OCI-LY7 (cell line): ENCODE data around the gene LDLRAD4. TPM values are rescaled to one million over a fixed set of nuclear protein-coding genes. Genes with fewer than 3 reads are reported as not detected.

Source experiments
- BruUV-seq: library from RNA; stranded (reverse); fragments of 400-500 nt; replicated peaks from 2 replicates; lab custom pipeline; 2021; lab: Mats Ljungman, UMichigan
- CTCF ChIA-PET: fragments of 300-600 bp; sonication (Branson Sonifier 250); formaldehyde crosslinking; loops from one replicate; lab custom pipeline; 2022; ENCODE audit warnings: antibody characterized with exemption; ENCODE audit not compliant: unreplicated experiment; lab: Charles Lee
- POLR2A ChIA-PET: fragments of 300-600 bp; sonication (Branson Sonifier 250); formaldehyde crosslinking; loops from one replicate; lab custom pipeline; 2022; ENCODE audit warnings: antibody characterized with exemption; lab: Charles Lee
- DNase-seq: peaks from one replicate; pipeline ENCODE4 v3.0.0-alpha.2; 2015; ENCODE audit warnings: low spot score
- H2AFZ ChIP-seq: fragments of 200-600 bp; sonication (generic), shearing (Covaris generic); 2 replicates; pipeline ENCODE4 v1.6.1; 2014; ENCODE audit warnings: mild to moderate bottlenecking, antibody characterized with exemption, low read length, moderate library complexity
- H3K27ac ChIP-seq: fragments of 200-600 bp; sonication (generic); 2 replicates; pipeline ENCODE4 v1.5.1; 2014; ENCODE audit warnings: mixed run types, low read depth, mild to moderate bottlenecking, moderate library complexity, low read length, inconsistent platforms; ENCODE audit not compliant: poor library complexity, severe bottlenecking
- H3K36me3 ChIP-seq: fragments of 200-600 bp; sonication (generic); 2 replicates; pipeline ENCODE4 v1.6.1; 2014; ENCODE audit warnings: mild to moderate bottlenecking, antibody characterized with exemption, low read length, moderate library complexity, mixed read lengths; ENCODE audit not compliant: insufficient read depth
- H3K4me1 ChIP-seq: fragments of 200-600 bp; sonication (generic); 2 replicates; pipeline ENCODE4 v1.5.1; 2014; ENCODE audit warnings: mild to moderate bottlenecking, low read length; ENCODE audit not compliant: insufficient read depth, poor library complexity, severe bottlenecking
- H3K4me2 ChIP-seq: fragments of 200-600 bp; sonication (generic); 2 replicates; pipeline ENCODE4 v1.6.1; 2014; ENCODE audit warnings: mild to moderate bottlenecking, low read length
- H3K4me3 ChIP-seq: fragments of 200-600 bp; sonication (generic); 2 replicates; pipeline ENCODE4 v1.5.1; 2014; ENCODE audit warnings: mild to moderate bottlenecking, low read depth, low read length; ENCODE audit not compliant: poor library complexity, severe bottlenecking
- H3K79me2 ChIP-seq: fragments of 200-600 bp; sonication (generic); 2 replicates; pipeline ENCODE4 v1.6.1; 2016; ENCODE audit warnings: low read depth, mild to moderate bottlenecking, low read length, moderate library complexity, mixed read lengths; ENCODE audit not compliant: insufficient read depth
- H3K9me2 ChIP-seq: fragments of 200-600 bp; sonication (generic); 2 replicates; pipeline ENCODE4 v1.6.1; 2016; ENCODE audit warnings: mild to moderate bottlenecking, low read length, mixed read lengths; ENCODE audit not compliant: insufficient read depth
- H3K9me3 ChIP-seq: fragments of 200-600 bp; sonication (generic); 2 replicates; pipeline ENCODE4 v1.6.1; 2014; ENCODE audit warnings: mild to moderate bottlenecking, mixed run types, low read length, mixed read lengths
- H4K20me1 ChIP-seq: fragments of 200-600 bp; sonication (generic); 2 replicates; pipeline ENCODE4 v1.6.1; 2014; ENCODE audit warnings: mild to moderate bottlenecking, antibody characterized with exemption, low read length, moderate library complexity, mixed read lengths; ENCODE audit not compliant: insufficient read depth
- EZH2phosphoT487 ChIP-seq: fragments of 200-600 bp; sonication (generic); IDR thresholded peaks from 2 replicates; pipeline ENCODE4 v1.6.1; 2018; ENCODE audit warnings: low read depth, borderline replicate concordance, mild to moderate bottlenecking, mixed run types, antibody characterized with exemption, low read length, moderate library complexity, mixed read lengths
- intact Hi-C: fragments of 100-400 bp; cut with micrococcal nuclease; formaldehyde crosslinking; loops from one replicate; pipeline ENCODE4 v1.10.0; 2022; ENCODE audit not compliant: unreplicated experiment
- total RNA-seq, 2 experiments: library from RNA; depleted of rRNA in 1 of 2; stranded (reverse); fragments of >200 nt in 1 of 2; shearing (Covaris generic) in 1 of 2; gene quantifications; 2 replicates each; pipeline ENCODE4 v1.2.3, GENCODE V29; 2014 to 2022
- TF ChIP-seq, protein P1 (sequence below): fragments of 200-600 bp; sonication (generic); conservative IDR thresholded peaks from 2 replicates; pipeline ENCODE4 v1.5.1; 2014; ENCODE audit warnings: mild to moderate bottlenecking, antibody characterized with exemption, low read length, moderate library complexity, mixed read lengths

The LDLRAD4 gene
- total RNA-seq, 2 experiments from 2014 or later = 26.2 to 43.8 TPM

DNA sequence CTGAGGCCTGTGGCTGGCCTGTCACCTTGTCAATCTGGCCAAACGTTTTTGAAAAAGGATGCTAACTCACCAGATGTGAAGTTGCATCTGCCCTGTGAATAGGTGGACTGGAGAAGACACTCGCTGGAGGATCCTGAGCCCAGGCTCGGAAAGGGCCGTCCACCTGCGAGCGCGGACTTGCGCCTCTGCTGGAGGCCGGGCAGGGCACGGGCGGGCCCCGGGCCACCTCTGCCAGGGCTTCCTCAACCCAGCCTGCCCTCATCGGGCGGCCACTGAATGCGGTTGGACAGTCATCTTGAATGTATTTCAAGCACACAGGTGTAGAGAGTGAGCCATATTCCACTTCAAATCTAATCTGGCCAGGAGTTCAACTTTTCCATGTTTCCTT lies 423.9 kb downstream of the LDLRAD4 start:
- peaks cover 38% of the 10 kb centered on the region for H3K36me3 ChIP-seq
- intact Hi-C loops = no loop called here
- CTCF ChIA-PET = no interaction called here

DNA sequence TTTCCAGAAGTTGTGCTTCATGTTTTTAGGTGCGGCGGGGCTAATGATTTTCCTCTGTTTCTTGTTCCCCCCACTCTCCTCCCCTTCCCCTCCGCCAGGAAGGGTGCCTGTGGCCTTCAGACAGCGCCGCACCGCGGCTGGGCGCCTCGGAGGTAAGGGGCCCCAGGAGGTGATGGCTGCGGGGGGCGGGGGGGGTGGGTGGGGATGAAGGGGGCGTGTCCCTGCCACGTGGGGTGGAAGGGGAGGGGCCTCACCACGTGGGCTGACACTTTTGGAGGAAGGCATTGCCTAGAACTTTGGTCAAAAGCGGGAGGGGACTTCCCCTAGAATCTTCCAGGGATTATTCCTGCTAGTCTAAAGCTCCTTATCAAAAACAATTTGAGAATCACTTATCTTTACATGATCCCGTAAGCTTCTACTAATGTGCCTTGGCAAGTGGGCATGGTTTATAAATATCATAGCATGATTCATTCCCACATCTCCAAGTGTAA lies 424.7 kb downstream of the LDLRAD4 start:
- no peak overlapping the region for H3K27ac ChIP-seq
- H3K4me2 ChIP-seq = no peak overlapping the region
- intact Hi-C loops = no loop called here
- no peaks in the 10 kb centered on the region for H3K9me2 ChIP-seq
- TF ChIP-seq EZH2phosphoT487 = no peak
- TF ChIP-seq, protein P1, sequence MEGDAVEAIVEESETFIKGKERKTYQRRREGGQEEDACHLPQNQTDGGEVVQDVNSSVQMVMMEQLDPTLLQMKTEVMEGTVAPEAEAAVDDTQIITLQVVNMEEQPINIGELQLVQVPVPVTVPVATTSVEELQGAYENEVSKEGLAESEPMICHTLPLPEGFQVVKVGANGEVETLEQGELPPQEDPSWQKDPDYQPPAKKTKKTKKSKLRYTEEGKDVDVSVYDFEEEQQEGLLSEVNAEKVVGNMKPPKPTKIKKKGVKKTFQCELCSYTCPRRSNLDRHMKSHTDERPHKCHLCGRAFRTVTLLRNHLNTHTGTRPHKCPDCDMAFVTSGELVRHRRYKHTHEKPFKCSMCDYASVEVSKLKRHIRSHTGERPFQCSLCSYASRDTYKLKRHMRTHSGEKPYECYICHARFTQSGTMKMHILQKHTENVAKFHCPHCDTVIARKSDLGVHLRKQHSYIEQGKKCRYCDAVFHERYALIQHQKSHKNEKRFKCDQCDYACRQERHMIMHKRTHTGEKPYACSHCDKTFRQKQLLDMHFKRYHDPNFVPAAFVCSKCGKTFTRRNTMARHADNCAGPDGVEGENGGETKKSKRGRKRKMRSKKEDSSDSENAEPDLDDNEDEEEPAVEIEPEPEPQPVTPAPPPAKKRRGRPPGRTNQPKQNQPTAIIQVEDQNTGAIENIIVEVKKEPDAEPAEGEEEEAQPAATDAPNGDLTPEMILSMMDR = no peak
- peaks cover 42% of the 10 kb centered on the region for H3K36me3 ChIP-seq
- no peak overlapping the region for H2AFZ ChIP-seq
- BruUV-seq = no TSS peak
- H4K20me1 ChIP-seq = no peaks in the 10 kb centered on the region
- no peak overlapping the region for H3K4me3 ChIP-seq
- no peaks in the 10 kb centered on the region for H3K9me3 ChIP-seq
- no peaks in the 10 kb centered on the region for H3K4me1 ChIP-seq
- no peaks in the 10 kb centered on the region for H3K79me2 ChIP-seq
- POLR2A ChIA-PET = no interaction called here
- CTCF ChIA-PET = no interaction called here
- no peak for DNase-seq

More for the DNA sequence above, 423.9 kb downstream of the LDLRAD4 start:
- POLR2A ChIA-PET = no interaction called here
- Histone ChIP-seq H2AFZ (no peak overlapping the region), H3K4me2 (no peak overlapping the region), H3K9me2 (no peaks in the 10 kb centered on the region), H3K9me3 (no peaks in the 10 kb centered on the region), H3K4me3 (no peak overlapping the region), H3K79me2 (no peaks in the 10 kb centered on the region), H3K4me1 (no peaks in the 10 kb centered on the region), H3K27ac (no peak overlapping the region), H4K20me1 (no peaks in the 10 kb centered on the region)
- no TSS peak for BruUV-seq
- DNase-seq = no peak
- TF ChIP-seq, protein P1 = no peak
- no peak for TF ChIP-seq EZH2phosphoT487

DNA sequence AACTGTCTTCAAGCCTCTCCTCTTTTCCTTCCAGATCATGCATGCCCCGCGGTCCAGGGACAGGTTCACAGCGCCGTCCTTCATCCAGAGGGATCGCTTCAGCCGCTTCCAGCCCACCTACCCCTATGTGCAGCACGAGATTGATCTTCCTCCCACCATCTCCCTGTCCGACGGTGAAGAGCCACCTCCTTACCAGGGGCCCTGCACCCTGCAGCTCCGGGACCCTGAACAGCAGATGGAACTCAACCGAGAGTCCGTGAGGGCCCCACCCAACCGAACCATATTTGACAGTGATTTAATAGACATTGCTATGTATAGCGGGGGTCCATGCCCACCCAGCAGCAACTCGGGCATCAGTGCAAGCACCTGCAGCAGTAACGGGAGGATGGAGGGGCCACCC lies 426.5 kb downstream of the LDLRAD4 start:
- H2AFZ ChIP-seq = no peak overlapping the region
- intact Hi-C loops = no loop called here
- H3K4me1 ChIP-seq = no peaks in the 10 kb centered on the region
- no peaks in the 10 kb centered on the region for H3K9me2 ChIP-seq
- no peak overlapping the region for H3K4me3 ChIP-seq
- H3K79me2 ChIP-seq = no peaks in the 10 kb centered on the region
- BruUV-seq = no TSS peak
- POLR2A ChIA-PET = no interaction called here
- CTCF ChIA-PET = no interaction called here
- no peak overlapping the region for H3K27ac ChIP-seq
- H3K9me3 ChIP-seq = no peaks in the 10 kb centered on the region
- no peak for DNase-seq
- no peak overlapping the region for H3K4me2 ChIP-seq
- no peaks in the 10 kb centered on the region for H4K20me1 ChIP-seq
- H3K36me3 ChIP-seq = peaks cover 30% of the 10 kb centered on the region
- TF ChIP-seq EZH2phosphoT487 = no peak
- TF ChIP-seq, protein P1 = no peak
